SK-N-SH treated with all-trans-retinoic acid at 6 μM for 48 hours (cell line): ENCODE data around the gene PGAM4.

Experiments
- ATAC-seq: fragments of 200-7000 bp; cut with Tn5 transposase; 3 replicates; pipeline ENCODE4 v1.9.1; 2020; ENCODE audit warnings: mild to moderate bottlenecking, moderate library complexity
- ARNTL ChIP-seq: fragments of 450-650 bp; formaldehyde crosslinking; IDR thresholded peaks from 2 replicates; pipeline ENCODE4 v1.5.0; 2020; ENCODE audit warnings: low read depth, mild to moderate bottlenecking, moderate library complexity, borderline replicate concordance
- BACH2 ChIP-seq: fragments of 250-450 bp; sonication (Bioruptor Pico); IDR thresholded peaks from 2 replicates; pipeline ENCODE4 v1.9.0; 2021; ENCODE audit warnings: mild to moderate bottlenecking, borderline replicate concordance
- CSDC2 ChIP-seq: fragments of 250-450 bp; sonication (Bioruptor Pico); IDR thresholded peaks from 2 replicates; pipeline ENCODE4 v1.5.0; 2020; ENCODE audit warnings: mild to moderate bottlenecking, moderate library complexity
- GLIS3 ChIP-seq: fragments of 250-450 bp; sonication (Bioruptor Pico); IDR thresholded peaks from 2 replicates; pipeline ENCODE4 v1.5.0; 2020; ENCODE audit warnings: mild to moderate bottlenecking, moderate library complexity
- ISL1 ChIP-seq: fragments of 250-450 bp; sonication (Bioruptor Pico); IDR thresholded peaks from 2 replicates; pipeline ENCODE4 v2.1.2; 2022; ENCODE audit warnings: mild to moderate bottlenecking, moderate library complexity
- OSR1 ChIP-seq: fragments of 250-450 bp; sonication (Bioruptor Pico); IDR thresholded peaks from 2 replicates; pipeline ENCODE4 v1.8.0; 2022; ENCODE audit warnings: moderate library complexity, mild to moderate bottlenecking, inconsistent platforms
- PPARA ChIP-seq: fragments of 250-450 bp; sonication (Bioruptor Pico); IDR thresholded peaks from 2 replicates; pipeline ENCODE4 v1.5.0; 2020; ENCODE audit warnings: mild to moderate bottlenecking, borderline replicate concordance
- RARB ChIP-seq: fragments of 250-450 bp; sonication (Bioruptor Pico); IDR thresholded peaks from 2 replicates; pipeline ENCODE4 v1.8.0; 2021; ENCODE audit warnings: mild to moderate bottlenecking, moderate library complexity
- SNAI2 ChIP-seq: fragments of 250-450 bp; sonication (Bioruptor Pico); IDR thresholded peaks from 2 replicates; pipeline ENCODE4 v1.5.0; 2020; ENCODE audit warnings: mild to moderate bottlenecking, moderate library complexity
- TCF4 ChIP-seq: fragments of 250-450 bp; sonication (Bioruptor Pico); IDR thresholded peaks from 2 replicates; pipeline ENCODE4 v1.8.0; 2021; ENCODE audit warnings: mild to moderate bottlenecking, moderate library complexity, borderline replicate concordance
- TOX ChIP-seq: fragments of 250-450 bp; sonication (Bioruptor Pico); IDR thresholded peaks from 2 replicates; pipeline ENCODE4 v1.8.0; 2021; ENCODE audit warnings: mild to moderate bottlenecking, moderate library complexity, borderline replicate concordance
- ZC3H10 ChIP-seq: fragments of 250-450 bp; sonication (Bioruptor Pico); IDR thresholded peaks from 2 replicates; pipeline ENCODE4 v1.5.1; 2021; ENCODE audit warnings: mild to moderate bottlenecking, moderate library complexity
- ZFP3 ChIP-seq: fragments of 250-450 bp; sonication (Bioruptor Pico); IDR thresholded peaks from 2 replicates; pipeline ENCODE4 v1.5.0; 2020; ENCODE audit warnings: mild to moderate bottlenecking, moderate library complexity
- ZFP30 ChIP-seq: fragments of 450-650 bp; formaldehyde crosslinking; IDR thresholded peaks from 2 replicates; pipeline ENCODE4 v1.5.0; 2022; ENCODE audit warnings: mild to moderate bottlenecking, moderate library complexity
- ZNF70 ChIP-seq: fragments of 450-650 bp; formaldehyde crosslinking; IDR thresholded peaks from 2 replicates; pipeline ENCODE4 v1.5.0; 2020; ENCODE audit warnings: mild to moderate bottlenecking, moderate library complexity
- ZNF8 ChIP-seq: fragments of 450-650 bp; formaldehyde crosslinking; IDR thresholded peaks from 2 replicates; pipeline ENCODE4 v1.5.0; 2020; ENCODE audit warnings: mild to moderate bottlenecking, moderate library complexity
- TF ChIP-seq, protein P1 (sequence below): fragments of 250-450 bp; sonication (Bioruptor Pico); IDR thresholded peaks from 2 replicates; pipeline ENCODE4 v1.5.0; 2020; ENCODE audit warnings: mild to moderate bottlenecking, moderate library complexity
- TF ChIP-seq, protein P2 (sequence below): fragments of 250-450 bp; sonication (Bioruptor Pico); IDR thresholded peaks from 2 replicates; pipeline ENCODE4 v1.5.1; 2020; ENCODE audit warnings: low read depth, mild to moderate bottlenecking, moderate library complexity
- TF ChIP-seq, protein P3 (sequence below): fragments of 250-450 bp; sonication (Bioruptor Pico); IDR thresholded peaks from 2 replicates; pipeline ENCODE4 v1.8.0; 2020; ENCODE audit warnings: mild to moderate bottlenecking, moderate library complexity, borderline replicate concordance
- TF ChIP-seq, protein P4 (sequence below): fragments of 250-450 bp; sonication (Bioruptor Pico); IDR thresholded peaks from 2 replicates; pipeline ENCODE4 v1.8.0; 2021; ENCODE audit warnings: low read depth, mild to moderate bottlenecking, moderate library complexity, borderline replicate concordance
- TF ChIP-seq, protein P5 (sequence below): fragments of 250-450 bp; sonication (Bioruptor Pico); IDR thresholded peaks from 2 replicates; pipeline ENCODE4 v1.5.1; 2021; ENCODE audit warnings: mild to moderate bottlenecking, moderate library complexity

The PGAM4 gene

DNA sequence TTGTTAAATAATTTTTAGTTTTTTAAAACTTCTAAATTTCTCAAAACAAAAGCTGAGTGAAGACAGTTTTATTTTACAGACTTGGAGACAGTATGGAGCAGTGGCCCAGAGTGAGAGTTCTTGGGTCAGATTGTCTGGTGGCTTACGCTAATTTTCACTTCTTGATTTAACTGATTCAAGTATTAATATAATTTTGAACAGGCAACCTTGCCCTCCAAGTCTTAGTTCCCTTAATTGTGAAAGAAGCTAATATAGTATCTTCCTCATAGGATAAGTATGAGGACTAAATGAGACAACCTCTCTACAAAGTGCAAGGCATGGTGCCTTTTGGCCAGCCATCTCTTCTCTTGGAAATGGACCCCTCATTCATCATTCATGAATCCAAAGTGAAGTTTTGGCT lies 33.6 kb downstream of the PGAM4 start:
- no peak for TF ChIP-seq ZNF8 (CRISPR knock-in tag)
- TF ChIP-seq GLIS3 (CRISPR knock-in tag): no peak
- no peak for TF ChIP-seq TCF4
- no peak for TF ChIP-seq ZFP30 (CRISPR knock-in tag)
- TF ChIP-seq, protein P1, sequence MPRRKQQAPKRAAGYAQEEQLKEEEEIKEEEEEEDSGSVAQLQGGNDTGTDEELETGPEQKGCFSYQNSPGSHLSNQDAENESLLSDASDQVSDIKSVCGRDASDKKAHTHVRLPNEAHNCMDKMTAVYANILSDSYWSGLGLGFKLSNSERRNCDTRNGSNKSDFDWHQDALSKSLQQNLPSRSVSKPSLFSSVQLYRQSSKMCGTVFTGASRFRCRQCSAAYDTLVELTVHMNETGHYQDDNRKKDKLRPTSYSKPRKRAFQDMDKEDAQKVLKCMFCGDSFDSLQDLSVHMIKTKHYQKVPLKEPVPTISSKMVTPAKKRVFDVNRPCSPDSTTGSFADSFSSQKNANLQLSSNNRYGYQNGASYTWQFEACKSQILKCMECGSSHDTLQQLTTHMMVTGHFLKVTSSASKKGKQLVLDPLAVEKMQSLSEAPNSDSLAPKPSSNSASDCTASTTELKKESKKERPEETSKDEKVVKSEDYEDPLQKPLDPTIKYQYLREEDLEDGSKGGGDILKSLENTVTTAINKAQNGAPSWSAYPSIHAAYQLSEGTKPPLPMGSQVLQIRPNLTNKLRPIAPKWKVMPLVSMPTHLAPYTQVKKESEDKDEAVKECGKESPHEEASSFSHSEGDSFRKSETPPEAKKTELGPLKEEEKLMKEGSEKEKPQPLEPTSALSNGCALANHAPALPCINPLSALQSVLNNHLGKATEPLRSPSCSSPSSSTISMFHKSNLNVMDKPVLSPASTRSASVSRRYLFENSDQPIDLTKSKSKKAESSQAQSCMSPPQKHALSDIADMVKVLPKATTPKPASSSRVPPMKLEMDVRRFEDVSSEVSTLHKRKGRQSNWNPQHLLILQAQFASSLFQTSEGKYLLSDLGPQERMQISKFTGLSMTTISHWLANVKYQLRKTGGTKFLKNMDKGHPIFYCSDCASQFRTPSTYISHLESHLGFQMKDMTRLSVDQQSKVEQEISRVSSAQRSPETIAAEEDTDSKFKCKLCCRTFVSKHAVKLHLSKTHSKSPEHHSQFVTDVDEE (CRISPR knock-in tag): no peak
- TF ChIP-seq SNAI2 (CRISPR knock-in tag): no peak
- TF ChIP-seq, protein P2, sequence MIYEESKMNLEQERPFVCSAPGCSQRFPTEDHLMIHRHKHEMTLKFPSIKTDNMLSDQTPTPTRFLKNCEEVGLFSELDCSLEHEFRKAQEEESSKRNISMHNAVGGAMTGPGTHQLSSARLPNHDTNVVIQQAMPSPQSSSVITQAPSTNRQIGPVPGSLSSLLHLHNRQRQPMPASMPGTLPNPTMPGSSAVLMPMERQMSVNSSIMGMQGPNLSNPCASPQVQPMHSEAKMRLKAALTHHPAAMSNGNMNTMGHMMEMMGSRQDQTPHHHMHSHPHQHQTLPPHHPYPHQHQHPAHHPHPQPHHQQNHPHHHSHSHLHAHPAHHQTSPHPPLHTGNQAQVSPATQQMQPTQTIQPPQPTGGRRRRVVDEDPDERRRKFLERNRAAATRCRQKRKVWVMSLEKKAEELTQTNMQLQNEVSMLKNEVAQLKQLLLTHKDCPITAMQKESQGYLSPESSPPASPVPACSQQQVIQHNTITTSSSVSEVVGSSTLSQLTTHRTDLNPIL (CRISPR knock-in tag): no peak
- no peak for TF ChIP-seq OSR1 (CRISPR knock-in tag)
- TF ChIP-seq CSDC2 (CRISPR knock-in tag): no peak
- no peak for TF ChIP-seq RARB (CRISPR knock-in tag)
- TF ChIP-seq ISL1 (CRISPR knock-in tag): no peak
- no peak for TF ChIP-seq ZNF70 (CRISPR knock-in tag)
- TF ChIP-seq BACH2: no peak
- TF ChIP-seq ZFP3 (CRISPR knock-in tag): no peak
- TF ChIP-seq, protein P3, sequence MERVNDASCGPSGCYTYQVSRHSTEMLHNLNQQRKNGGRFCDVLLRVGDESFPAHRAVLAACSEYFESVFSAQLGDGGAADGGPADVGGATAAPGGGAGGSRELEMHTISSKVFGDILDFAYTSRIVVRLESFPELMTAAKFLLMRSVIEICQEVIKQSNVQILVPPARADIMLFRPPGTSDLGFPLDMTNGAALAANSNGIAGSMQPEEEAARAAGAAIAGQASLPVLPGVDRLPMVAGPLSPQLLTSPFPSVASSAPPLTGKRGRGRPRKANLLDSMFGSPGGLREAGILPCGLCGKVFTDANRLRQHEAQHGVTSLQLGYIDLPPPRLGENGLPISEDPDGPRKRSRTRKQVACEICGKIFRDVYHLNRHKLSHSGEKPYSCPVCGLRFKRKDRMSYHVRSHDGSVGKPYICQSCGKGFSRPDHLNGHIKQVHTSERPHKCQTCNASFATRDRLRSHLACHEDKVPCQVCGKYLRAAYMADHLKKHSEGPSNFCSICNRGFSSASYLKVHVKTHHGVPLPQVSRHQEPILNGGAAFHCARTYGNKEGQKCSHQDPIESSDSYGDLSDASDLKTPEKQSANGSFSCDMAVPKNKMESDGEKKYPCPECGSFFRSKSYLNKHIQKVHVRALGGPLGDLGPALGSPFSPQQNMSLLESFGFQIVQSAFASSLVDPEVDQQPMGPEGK: no peak

DNA sequence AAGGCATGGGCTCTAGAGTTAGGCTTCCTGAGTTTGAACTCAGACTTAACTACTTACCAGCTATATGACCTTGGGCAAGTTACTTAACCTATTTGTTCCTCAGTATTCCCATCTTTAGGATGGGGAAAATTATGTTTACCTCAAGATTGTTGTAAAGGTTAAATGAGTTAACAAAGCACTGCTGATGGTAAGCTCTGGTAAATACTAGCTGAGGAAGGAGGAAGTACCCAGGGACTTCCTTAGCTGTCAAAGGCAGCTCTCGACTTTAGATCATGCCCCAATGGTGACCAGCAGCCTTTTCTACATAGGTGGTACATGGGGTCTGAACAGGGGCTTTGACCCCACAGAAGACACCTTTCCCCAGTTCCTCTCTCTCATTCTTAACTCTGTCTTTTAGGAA lies 38.9 kb downstream of the PGAM4 start:
- ATAC-seq: no peak
- TF ChIP-seq RARB (CRISPR knock-in tag) (no peak), OSR1 (CRISPR knock-in tag) (no peak), TCF4 (no peak), ZFP3 (CRISPR knock-in tag) (no peak), ZC3H10 (no peak), ZNF8 (CRISPR knock-in tag) (no peak), TOX (CRISPR knock-in tag) (no peak), ARNTL (CRISPR knock-in tag) (no peak), SNAI2 (CRISPR knock-in tag) (no peak), BACH2 (no peak), PPARA (CRISPR knock-in tag) (no peak), GLIS3 (CRISPR knock-in tag) (no peak), ISL1 (CRISPR knock-in tag) (no peak), ZFP30 (CRISPR knock-in tag) (no peak), CSDC2 (CRISPR knock-in tag) (no peak)
- TF ChIP-seq, protein P2 (CRISPR knock-in tag): no peak
- TF ChIP-seq, protein P4, sequence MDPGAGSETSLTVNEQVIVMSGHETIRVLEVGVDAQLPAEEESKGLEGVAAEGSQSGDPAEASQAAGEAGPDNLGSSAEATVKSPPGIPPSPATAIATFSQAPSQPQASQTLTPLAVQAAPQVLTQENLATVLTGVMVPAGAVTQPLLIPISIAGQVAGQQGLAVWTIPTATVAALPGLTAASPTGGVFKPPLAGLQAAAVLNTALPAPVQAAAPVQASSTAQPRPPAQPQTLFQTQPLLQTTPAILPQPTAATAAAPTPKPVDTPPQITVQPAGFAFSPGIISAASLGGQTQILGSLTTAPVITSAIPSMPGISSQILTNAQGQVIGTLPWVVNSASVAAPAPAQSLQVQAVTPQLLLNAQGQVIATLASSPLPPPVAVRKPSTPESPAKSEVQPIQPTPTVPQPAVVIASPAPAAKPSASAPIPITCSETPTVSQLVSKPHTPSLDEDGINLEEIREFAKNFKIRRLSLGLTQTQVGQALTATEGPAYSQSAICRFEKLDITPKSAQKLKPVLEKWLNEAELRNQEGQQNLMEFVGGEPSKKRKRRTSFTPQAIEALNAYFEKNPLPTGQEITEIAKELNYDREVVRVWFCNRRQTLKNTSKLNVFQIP (CRISPR knock-in tag): no peak
- TF ChIP-seq, protein P1 (CRISPR knock-in tag): no peak
- TF ChIP-seq, protein P3: no peak
- TF ChIP-seq, protein P5, sequence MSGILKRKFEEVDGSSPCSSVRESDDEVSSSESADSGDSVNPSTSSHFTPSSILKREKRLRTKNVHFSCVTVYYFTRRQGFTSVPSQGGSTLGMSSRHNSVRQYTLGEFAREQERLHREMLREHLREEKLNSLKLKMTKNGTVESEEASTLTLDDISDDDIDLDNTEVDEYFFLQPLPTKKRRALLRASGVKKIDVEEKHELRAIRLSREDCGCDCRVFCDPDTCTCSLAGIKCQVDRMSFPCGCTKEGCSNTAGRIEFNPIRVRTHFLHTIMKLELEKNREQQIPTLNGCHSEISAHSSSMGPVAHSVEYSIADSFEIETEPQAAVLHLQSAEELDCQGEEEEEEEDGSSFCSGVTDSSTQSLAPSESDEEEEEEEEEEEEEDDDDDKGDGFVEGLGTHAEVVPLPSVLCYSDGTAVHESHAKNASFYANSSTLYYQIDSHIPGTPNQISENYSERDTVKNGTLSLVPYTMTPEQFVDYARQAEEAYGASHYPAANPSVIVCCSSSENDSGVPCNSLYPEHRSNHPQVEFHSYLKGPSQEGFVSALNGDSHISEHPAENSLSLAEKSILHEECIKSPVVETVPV: no peak

More for the DNA sequence above, 33.6 kb downstream of the PGAM4 start:
- no peak for ATAC-seq
